ENCODE measurements around the gene RNU6-9.

DNA sequence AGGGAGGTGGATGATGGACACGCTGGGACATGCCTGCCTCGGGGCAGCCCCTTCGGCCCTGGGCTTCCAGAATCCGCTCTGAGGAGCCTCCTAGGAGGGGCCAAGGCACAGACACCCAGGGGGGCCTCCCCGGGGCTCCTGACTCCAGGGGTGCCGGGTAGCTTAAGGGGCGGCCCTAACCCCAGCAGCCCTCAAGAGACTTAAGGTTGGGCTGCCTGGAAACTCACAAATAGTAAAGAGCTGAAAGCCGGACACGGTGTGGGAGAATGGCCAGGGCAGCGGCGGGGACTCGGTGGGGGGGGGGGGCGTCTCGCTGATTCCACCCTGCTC is 40.2 kb downstream of the RNU6-9 start:
- TF ChIP-seq, protein P1, sequence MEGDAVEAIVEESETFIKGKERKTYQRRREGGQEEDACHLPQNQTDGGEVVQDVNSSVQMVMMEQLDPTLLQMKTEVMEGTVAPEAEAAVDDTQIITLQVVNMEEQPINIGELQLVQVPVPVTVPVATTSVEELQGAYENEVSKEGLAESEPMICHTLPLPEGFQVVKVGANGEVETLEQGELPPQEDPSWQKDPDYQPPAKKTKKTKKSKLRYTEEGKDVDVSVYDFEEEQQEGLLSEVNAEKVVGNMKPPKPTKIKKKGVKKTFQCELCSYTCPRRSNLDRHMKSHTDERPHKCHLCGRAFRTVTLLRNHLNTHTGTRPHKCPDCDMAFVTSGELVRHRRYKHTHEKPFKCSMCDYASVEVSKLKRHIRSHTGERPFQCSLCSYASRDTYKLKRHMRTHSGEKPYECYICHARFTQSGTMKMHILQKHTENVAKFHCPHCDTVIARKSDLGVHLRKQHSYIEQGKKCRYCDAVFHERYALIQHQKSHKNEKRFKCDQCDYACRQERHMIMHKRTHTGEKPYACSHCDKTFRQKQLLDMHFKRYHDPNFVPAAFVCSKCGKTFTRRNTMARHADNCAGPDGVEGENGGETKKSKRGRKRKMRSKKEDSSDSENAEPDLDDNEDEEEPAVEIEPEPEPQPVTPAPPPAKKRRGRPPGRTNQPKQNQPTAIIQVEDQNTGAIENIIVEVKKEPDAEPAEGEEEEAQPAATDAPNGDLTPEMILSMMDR (tag by site-specific recombination; IDR thresholded peaks at IDR 0.05): no peak
- TF ChIP-seq KLF1 (tag by site-specific recombination; IDR thresholded peaks at IDR 0.05): no peak
